Activated T-cell treated with anti-CD3 and anti-CD28 coated beads for 48 hours (primary cell): ENCODE results near the gene SCAF4.

Source experiments
- DNase-seq: peaks from one replicate; pipeline ENCODE4 v3.0.0-alpha.2; 2020; ENCODE audit warnings: low read depth

The SCAF4 gene

DNA sequence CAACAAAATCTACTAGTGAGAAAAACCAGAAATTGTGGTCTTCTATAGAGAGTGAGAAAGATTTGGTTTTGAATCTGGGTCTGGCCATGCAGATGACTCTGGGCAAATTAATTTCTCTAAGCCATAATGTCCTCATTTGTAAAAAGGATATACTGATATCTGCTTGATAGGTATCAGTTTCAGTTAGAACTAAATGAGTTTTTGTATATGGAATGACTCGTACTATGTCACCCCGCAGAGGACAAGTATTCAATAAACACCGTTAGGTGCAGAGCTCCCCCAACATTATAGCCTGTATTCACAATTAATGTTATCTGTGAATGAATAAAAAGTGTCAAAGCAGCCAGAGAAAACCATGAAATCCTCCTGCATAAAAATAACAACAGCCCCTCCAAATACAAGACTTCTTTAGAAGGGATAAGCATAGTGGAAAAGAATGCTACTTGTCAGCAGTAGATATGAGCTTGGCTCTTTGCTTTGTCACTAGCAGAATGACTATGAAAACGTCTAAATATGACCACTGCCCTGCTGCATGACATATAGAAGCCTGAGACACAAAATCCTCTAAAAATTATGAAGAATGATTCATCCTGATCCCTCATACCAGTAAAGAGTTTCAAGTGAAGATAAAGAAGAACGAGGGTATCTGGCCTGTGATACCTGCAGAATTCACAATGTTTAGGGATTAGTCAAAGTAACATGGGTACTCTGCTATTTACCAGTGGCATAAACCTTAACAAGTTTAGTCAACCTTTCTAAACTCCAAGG is 17.8 kb downstream of the SCAF4 start:
- no peak for DNase-seq

DNA sequence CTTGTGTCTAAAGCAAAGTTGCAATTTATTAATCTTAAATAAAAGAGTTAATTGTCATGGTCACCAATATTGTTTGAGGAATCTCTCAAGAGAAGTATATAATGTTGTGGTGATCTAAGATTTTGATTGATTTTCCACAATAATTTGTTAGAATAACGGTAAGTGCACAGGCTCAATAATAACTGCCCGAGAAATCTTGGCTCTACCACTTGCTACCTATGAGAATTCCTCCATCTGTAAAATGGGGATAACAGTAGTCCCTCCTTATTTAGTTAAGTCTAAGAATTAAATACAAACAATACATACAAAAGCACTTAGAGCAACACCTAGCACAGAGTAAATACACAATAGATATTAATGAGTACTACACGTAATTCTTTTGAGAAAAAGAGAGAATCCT is 18.8 kb downstream of the SCAF4 start:
- DNase-seq, result no peak

DNA sequence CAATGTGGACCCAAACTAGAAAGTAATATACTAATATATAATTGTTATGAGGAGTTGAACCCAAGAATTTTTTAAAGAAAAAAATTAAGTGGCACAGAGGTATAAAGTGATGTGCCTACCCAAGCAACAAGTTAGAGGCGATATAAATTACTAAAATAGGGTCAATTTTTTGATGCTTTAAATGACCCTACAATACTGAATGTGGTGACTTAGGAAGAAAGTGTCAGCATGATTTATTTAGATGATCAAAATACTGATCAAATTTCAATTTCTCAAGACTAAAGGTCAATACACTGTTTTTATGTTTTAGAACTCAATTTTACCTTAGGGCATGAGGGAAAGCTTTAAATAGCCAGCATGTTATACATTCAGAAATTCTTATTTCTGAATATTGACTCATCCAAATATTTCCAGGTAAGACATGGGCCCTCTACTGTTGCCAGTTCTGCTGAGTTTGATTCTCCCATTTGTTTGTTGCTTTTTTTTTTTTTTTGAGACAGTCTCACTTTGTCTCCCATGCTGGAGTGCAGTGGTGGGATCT is 20.1 kb downstream of the SCAF4 start:
- no peak for DNase-seq

DNA sequence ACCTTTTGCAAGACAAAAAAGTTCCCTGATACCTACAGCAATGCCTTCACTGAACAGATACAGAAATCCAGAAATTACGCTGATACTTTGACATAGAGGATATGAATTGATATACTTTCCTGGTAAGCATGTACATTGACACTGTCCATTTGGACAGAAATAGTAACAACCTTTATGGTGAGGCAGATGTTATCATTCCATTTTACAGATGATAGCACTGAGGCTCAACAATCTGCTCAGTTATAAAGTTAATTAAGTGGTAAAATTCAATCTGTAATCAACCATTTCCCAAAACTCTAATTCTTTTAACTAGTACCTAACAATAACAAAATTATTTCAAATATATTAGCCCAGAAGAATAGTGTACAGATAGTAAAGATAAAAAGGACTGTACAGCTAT is 20.6 kb downstream of the SCAF4 start:
- no peak for DNase-seq

DNA sequence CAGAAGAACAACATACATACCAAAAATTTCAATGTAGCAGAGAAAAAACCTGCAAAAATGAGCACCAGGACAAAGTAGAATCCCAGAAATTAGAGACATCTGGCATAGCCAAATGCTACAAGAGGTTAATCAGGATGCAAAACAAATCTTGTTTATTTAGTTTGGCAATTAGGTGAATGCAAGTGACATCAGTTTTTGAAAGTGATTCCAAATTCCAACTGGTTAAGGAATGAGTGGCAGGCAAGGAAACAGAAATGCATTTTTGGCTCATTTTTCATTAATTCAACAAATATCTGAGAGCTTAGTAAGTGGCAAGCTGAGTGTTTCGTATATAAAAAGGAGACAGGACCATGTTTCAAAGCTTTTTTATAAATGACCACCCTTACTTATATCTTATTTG is 21.3 kb downstream of the SCAF4 start:
- DNase-seq, result no peak

DNA sequence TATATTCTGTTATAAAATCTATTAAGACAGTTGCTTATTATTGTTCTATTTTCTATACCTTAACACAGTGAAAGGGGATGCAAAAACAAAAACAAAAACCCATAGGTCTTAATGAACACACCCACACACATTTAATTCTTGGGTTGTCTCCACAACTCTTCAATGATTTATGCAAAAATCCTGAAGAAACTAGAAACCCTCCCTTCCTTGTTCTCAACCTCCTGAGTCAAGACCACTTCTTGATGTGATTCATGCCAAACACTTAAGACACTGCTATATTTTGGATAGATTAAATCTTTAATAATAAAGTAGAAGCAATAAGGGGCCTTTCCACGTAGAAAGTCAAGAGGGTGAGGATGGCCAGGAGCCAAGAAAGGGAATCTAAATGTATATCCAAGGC is 23.4 kb downstream of the SCAF4 start:
- no peak for DNase-seq

DNA sequence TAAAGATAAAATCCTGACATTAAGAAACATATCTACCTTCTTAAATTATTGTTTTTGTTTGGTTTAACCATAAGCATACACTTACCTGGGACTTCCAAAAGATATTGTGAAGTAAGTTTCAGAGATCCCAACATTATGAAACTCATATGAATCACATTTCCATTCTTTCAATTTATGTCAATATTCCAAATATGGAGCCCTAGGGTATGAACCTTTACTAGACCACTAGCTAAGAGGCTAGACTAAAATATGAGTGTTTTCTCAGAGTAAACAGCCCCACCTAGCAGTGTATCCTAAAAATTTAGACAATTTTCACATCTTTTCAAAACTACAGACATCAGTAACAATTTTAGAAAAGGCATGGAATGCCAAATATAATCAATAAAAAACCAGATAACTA is 24.4 kb downstream of the SCAF4 start:
- DNase-seq, result no peak

DNA sequence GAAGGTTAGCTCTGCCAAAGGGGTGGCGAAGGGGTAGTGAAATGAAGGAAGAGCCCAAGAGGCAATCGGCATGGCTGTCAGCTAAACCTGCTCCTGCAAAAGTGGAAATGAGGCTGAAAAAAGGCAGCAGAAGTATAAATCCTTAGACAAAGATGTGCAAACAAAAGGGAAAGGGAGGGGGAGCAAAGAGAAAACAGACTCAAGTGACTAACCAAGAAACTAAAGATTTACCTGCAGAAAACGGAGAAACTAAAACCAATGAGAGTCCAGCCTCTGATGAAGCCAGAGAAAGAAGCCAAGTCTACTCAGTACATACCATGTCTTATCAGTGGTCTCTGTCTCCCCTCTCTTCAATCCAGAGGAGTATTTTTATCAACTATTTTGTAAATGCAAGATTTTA is 25.4 kb downstream of the SCAF4 start:
- no peak for DNase-seq

DNA sequence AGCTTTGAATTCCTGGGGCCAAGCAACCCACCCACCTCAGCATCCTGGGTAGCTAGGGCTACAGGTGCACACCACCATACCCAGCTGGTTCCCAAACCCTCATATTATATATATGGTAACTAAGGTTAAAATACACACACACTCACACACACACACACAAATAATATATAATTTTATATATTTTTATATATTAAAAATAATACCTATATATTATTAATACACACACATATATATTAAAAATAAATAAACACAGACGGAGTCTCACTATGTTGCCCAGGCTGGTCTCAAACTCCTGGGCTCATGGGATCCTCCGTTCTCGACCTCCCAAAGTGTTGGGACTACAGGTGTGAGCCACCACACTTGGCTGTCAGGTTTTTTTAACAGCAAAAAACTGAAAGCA is 31.9 kb downstream of the SCAF4 start:
- DNase-seq, result no peak

DNA sequence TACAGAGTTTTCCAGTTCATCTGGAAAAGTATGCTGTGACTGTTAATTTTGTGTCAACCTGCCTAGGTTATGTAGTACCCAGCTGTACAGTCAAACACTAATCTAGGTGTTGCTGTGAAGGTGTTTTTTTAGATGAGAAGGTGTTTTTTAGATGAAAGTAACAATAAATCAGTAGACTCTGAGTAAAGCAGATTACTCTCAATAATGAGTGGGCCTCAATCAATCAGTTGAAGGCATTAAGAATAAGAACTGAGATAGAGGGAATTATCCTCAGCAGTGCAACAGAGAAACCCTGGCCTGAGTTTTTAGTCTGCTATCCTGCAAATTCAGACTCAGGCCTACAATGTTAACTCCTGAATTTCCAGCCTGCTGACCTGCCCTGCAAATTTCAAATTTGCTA is 33.5 kb downstream of the SCAF4 start:
- DNase-seq, result no peak

DNA sequence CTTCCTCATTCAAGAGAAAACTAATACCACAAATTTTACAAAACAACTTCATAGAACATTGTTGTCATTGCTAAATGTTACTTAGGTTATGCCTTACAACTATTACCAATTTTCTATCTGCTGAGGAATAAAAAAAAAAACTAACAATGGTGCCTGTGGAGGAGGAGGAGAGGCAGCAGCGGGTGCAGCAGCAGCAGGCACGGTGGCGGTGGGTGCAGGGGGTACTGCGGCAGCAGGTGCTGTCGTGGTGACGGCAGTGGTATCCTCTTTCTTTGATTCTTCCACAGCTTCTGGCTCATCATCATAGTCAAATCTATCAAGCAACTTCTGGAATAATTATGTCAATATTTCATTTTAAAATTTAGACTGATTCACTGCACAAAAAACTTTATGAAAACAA is 35.5 kb downstream of the SCAF4 start:
- no peak for DNase-seq

DNA sequence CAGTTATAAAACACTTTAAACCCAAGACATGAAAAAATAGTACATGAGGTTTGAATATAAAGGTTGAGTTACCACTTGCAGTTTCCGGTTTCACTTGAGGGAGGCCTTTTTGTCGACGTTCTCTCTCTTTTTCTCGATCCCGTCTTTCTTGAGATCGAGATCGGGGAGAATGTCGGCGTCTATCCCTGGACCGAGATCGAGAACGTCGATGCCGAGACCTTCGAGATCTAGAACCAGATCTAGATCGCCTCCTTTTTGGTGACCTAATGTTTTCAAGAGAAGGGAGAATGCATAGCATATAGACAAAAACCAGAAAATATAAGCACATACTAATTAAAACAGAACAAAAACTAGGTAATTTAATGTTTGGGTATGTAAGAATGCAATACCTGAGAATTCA is 38.7 kb downstream of the SCAF4 start:
- no peak for DNase-seq

DNA sequence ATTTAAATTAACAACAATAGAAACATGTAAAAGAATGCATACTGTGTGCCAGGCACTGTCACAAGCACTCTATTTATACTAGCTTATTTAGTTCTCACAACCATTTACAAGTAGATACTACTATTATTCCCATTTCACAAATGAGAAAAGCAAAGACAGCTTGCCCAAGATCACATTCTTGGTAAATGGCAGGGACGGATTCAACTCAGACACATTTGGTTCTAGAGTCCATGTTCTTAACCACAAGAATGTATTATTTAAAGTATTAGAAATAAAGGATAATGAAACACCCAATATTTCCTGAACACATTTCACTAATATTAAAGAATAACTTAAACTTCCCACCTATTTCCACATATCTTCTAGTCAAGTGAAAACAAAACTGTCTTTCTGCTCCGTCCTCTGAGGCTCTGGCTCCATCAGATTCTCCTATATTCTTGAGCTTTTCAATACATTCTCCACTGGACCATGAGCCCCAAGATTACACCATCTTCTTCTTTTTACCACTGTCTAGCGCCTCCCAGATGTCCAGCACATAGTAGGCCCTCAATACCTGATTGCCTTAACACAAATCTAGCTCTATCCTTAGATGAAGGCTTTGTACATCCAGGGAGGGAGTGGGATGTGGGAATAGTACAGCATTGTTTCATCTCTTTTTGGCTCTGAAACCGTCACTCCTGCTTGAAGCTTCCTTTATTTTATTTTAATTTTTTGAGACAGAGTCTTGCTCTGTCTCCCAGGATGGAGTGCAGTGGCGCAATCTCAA is 43.1 kb downstream of the SCAF4 start:
- no peak for DNase-seq

DNA sequence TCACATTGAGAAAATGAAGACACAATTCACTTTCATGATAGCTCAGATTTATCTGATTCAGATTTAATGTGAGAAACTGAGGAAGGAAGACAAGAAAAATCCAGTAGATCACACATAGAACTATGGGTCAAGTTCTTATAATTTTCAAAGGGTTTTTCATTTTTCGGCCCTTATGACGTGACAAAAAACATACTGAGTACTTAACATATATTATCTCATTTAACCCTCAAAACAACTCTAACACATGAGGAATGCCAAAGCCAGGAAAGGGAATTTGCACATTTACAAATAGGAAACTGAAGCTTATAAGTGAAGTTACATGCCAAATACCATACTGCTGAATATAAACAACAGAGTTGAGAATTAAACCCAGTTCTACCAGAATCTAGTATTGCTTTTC is 44.8 kb downstream of the SCAF4 start:
- no peak for DNase-seq

DNA sequence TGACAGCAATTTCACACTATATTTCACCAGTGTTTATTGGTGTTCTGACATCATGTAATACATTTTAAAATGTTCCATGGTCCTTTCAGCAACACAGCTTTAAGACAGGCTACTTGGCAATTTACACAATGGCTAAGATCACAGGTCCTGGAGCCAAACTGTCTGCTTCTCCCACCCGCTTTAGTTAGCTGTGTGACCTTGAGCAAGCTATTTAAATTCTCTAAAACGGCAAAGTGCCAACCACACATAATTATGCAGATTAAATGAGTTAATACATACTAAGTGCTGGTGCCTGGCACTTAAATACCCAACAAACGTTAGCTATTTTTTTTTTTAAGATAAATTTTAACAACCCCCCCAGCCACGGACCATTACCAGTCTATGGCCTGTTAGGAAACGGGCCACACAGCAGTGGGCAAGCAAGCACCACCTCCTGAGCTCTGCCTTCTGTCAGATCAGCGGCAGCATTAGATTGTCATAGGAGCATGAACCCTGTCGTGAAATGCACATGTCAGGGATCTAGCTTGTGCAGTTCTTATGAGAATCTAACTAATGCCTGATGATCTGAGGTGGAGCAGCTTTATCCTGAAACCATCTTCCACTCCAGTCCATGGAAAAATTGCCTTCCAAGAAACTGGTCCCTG is 45.5 kb downstream of the SCAF4 start:
- no peak for DNase-seq

DNA sequence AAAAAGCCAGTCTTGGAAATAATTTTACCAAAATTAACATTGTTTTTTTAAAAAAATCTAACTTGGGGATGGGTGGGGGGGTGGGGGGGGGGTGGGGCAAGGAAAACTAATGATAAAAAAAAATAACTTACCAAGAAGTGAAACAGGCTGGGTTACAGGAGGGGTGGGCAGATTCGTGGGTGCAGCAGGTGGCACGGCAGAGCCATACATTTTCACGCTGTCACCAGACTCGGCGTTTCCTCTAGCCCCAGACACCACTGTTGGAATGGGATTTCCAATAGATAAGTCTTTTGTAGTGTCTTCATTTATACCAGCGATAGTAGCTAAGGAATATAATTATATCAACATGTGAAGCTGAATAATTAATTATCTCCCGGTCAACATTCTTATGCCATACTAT is 47.0 kb downstream of the SCAF4 start:
- DNase-seq, result no peak

DNA sequence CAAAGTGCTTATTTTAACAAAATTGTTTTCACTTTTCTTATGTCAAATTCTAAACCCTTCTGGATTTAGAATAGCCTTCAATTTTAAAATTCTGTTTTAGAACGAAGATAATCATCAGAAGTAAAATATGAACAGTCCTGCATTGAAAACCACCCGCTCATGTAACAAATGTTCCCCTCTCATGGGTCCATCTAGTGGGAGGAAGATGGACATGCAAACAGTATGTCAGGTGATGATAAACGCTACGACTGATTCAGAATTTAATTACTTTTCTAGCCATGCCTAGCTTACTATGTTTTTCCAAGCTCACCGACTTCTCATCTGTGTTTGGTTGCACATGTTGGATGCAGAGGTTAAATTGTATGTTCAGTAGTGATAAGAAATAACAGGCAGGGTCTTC is 48.9 kb downstream of the SCAF4 start:
- DNase-seq, result no peak

DNA sequence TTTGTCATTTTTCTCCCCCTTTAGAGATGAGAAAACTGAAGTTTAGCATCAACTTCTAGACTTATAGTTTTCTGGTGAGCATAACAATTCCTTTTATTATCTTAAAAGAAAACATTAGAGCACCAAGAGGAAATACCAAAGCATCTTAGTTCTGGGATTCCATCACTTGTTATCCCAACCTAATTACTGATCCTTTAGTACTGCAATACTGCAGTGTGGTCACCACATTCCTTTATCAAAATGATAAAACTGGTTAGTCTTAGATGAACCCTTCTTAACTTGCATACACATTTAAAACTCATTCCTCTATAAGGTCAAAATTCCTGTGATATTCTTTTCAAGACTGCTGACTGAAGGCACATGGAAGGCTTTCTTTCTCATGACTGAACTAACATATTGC is 49.3 kb downstream of the SCAF4 start:
- no peak for DNase-seq

DNA sequence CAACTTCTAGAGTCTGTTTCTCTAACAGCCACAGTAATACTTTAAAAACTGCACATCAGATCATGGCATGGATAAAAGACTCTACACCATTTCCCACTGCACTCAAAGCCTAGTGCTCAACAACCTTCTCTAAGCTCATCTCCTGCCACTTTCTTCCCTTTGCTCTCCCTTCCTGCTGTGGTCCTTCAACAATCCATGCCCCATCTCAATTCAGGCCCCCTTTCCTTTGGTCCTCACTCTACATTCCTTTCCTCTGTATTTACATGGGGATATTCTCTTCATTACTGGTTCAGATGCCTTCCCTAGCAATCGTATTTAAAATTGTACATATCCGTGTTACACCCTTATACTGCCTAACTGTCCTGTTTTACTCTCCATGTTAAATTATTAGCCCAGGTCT is 53.4 kb downstream of the SCAF4 start:
- DNase-seq, result no peak

DNA sequence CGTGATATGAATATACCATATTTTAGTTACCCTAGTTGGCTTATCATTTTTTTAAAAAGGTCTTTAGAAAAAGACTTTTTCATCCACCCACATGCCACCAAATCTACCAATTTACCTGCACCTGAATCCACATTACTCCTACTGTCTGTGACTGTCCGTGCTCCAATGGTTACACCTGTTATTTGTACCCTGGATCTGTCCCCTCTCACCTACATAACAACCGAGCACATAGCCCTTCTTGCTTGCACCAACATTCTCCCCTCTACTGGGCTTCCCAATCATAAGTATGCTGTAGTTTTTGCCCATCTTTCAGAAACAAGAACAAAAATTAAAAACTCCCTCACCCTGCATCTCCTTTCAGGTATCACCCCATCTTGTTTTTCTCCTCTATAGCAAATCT is 54.9 kb downstream of the SCAF4 start:
- no peak for DNase-seq

DNA sequence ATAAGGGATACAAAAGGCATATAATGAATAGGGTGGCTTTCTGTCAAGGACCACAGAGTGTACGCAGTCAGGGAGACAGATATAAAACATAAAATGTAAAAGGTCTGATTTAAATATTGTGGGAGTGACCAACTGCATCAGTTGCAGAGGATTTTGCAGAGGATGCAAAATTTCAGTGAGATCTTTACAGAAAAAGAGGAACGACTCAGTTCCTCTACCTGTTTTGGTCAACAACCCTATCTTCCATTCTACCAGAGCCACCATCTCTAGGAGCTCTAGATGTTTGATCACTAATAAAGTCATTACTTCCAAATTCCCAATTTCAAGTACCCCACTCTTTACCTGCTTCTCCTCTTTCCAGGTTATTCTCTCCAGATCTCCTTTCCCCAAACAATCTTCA is 56.0 kb downstream of the SCAF4 start:
- no peak for DNase-seq

DNA sequence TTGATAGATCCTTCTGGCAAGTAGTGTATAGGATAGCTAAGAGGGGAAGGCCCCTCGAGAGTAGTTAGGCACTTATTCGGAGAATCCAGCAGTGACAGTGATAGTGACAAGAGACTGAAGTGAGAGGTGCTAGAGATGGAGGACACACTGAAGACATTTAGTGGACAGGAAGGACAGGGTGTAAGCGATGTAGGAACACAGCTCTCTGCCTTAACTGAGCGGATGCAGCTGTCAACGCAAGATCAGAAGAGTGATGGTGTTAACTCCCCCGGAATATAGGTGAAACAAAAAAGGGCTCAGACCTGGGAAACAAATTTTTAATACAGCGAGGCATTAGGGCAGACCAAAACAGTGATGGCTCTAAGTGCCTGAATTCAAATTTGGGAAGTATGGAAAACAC is 56.6 kb downstream of the SCAF4 start:
- DNase-seq, result no peak

DNA sequence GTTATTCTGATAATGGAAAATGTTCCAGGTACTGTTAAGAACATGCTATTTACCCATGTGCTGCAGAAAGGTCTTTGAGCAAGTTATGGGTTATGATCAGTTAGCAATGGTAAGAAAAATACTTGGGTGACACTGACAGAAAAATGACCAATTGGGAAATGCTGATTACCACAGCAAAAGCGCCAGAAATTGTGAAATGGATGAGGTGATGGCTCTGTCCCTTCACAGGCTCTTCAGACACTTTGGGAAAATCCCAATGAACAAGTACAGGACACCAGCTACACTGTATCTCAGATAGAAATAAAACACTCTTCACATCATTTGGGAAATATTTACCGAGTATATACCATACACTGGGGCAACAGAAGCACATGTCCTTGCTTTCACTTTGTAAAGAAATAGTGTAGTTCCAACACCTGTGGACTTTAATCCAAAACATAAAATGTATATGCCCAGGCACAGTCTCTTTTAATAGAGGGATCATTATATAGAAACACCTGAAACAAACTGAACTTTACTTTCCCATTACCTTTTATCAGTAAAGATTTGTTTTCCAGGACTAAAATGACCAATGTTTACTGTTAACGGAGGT is 58.5 kb downstream of the SCAF4 start:
- DNase-seq, result no peak
